Dedifferentiated amniotic fluid mesenchymal stem cell (primary cell): ENCODE results near the gene ETDA.
A peak's percentile ranks its signal among the peaks of the same experiment; 100 is the strongest.
"Not testable (repeated sequence)": the region's sequence is repeated elsewhere in the genome, so short reads cannot be mapped to it uniquely, and the experiment has no call there.

Source experiments
- DNase-seq: peaks from one replicate; pipeline ENCODE4 v3.0.0-alpha.2; 2016; ENCODE audit errors: extremely low spot score

ETDA gene

DNA sequence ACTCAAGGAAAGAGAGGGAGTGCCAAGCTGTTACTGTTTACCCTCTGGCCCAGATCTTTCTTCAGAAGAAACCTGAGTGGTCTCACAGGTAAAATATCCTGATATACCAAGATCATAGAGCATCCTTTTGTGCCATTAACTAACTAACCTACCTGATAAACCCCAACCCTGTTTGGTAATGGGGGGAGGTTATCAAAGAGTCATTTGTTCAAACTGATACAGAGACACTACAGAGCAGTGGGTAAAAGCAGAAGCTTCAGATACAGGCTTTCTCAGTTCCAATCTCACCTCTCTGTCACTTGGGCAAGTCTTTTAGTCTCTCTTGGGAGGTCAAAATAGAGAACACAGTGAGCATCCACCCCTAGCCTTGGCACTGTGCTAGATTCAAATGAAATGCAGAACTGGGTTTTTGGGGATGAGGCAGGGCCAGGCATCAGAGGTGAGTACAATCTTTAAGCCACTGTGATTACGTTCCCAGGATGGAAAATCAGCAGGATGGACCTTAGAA is at the start of gene ETDA:
Gene ETDA, plus strand, starts transcription at position 51 of the 508 bp plus-strand sequence. CDS start 1,216 bp downstream, outside the sequence.
- not testable (repeated sequence) for DNase-seq

DNA sequence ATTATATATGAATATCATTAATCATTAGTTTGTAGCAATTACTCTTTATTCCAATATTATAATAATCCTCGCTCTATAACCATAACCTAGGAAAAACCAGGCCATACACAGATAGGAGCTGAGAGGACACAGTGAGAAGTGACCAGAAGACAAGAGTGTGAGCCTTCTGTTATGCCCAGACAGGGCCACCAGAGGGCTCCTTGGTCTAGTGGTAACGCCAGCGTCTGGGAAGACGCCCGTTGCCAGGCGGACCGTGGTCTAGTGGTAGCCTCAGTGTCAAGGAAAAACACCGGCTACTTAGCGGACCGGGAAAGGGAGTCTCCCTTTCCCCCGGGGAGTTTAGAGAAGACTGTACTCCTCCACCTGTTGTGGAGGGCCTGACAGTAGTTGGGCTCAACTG is 45.4 kb upstream of the ETDA start:
- DNase-seq = not testable (repeated sequence)

DNA sequence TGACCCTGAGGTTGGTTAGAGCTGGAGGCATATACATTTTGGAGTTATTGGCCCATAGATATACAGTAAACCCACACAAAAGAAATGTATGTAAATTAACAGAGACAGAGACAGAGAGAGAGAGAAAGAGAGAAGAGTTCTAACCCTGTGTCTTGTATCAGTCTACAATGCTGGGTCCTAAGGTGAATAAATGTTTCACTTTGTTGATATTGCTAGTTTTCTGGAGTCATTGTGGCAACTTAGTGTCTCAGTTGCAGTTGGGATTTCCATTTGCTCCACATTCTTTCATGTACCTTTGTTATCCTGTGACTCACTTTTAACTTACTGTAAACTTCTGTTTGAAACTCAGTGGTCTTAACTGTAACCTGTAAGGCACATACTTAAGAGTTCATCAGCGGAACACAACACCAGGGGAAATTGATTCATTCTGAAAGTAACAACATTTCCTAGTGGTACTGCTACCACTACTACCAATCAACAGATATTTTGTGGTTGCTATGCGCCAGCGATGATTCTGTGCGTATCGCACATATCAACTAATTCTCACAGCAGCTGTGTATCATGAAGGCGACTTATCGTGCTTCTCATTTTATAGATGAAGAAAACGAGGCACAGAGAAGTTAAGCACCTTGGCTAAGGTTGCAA is 38.5 kb upstream of the ETDA start:
- DNase-seq = no peak

DNA sequence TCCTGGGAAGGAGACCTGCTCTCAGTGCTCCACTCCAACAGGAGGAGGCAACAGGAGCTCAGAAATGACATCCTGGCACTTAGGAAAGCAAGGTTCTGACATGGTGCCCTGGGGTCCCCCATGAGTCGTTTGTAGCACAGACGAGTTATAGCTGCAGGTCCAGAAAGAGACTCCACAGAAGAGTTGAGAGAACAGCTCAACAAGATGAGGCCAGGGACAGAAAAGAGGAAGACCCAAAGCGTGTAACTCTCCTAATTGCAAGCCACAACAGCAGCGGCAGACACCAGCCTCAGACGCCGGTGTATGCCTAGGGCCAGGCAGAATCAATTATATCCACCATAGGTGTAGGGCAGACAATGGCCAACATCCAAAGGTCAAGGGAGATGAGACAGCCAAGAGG is 5.9 kb upstream of the ETDA start:
- not testable (repeated sequence) for DNase-seq

DNA sequence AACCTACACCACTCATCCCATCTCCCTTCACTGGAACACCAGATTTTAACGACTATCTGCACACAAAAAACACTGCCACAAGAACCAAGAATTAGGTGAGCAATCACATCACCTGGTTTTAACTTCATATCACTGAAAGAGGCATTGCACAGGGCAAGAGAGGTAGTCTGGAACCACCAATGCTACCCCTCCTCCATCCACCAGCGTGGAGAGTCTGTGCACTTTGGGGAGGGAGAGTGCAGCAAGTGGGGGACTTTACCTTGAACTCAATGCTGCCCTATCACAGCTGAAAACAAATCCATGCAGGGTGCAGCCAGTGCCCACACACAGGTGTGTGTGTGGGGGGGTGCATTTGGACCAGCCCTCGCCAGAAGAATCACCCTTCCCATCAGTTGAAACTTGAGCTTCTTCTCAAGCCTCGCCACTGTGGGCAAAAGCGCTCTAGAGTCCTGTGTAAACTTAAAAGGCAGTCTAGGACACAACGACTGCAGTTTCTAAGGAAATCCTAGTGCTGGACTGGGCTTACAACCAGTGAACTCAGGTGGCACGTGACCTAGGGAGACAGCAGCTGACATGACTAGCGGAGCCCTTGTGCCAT is 4.3 kb downstream of the ETDA start:
- not testable (repeated sequence) for DNase-seq

DNA sequence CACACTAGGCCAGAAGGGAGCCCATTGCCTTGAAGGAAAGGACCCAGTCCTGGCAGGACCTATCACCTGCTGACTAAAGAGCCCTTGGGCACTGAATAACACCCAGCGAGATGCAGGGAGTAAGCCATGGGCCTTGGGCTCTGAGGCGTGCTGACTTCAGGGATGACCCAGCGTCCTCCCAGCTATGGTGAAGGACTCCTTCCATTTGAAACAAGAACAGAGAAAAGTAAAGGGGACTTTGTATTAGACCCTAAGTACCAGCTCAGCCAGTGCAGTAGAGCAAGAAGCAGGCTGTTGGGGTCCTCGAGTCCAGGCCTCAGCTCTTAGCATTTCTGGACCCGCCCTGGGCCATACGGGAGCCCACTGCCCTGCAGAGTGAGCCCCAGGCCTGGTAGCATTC is 5.1 kb downstream of the ETDA start:
- no peak for DNase-seq

DNA sequence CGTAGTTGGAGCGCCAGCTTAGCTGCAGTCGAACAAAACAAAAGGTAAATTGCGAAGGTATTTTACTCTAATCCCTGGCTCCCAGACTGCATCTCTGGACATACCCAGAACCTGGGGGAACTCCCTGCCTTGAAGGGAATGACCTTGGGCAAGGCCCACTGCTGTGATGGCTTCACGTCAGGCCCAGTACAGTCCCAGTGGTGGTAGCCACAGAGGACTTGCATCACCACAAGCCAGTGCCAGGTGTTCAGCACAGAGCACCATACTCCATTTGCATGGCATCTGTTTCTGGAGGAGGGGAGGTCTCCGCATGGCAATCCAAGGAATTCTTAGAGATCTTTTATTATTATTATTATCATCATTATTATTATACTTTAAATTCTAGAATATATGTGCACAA is 5.6 kb downstream of the ETDA start:
- no peak for DNase-seq

DNA sequence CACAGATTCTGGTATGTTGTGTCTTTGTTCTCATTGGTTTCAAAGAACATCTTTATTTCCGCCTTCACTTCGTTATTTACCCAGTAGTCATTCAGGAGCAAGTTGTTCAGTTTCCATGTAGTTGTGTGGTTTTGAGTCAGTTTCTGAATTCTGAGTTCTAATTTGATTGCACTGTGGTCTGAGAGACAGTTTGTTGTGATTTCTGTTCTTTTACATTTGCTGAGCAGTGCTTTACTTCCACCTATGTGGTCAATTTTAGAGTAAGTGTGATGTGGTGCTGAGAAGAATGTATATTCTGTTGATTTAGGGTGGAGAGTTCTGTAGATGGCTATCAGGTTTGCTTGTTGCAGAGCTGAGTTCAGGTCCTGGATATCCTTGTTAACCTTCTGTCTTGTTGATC is 9.1 kb downstream of the ETDA start:
- DNase-seq = not testable (repeated sequence)

DNA sequence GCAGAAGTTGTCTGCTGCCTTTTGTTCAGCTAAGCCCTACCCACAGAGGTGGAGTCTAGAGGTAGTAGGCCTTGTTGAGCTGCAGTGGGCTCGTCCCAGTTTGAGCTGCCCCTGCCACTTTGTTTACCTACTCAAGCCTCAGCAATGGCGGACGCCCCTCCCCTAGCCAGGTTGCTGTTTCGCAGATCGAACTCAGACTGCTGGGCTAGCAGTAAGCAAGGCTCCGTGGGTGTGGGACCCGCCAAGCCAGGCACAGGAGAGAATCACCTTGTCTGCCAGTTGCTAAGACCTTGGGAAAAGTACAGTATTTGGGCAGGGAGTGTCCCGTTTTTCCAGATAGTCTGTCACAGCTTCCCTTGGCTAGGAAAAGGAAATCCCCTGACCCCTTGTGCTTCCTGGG is 11.5 kb downstream of the ETDA start:
- not testable (repeated sequence) for DNase-seq

DNA sequence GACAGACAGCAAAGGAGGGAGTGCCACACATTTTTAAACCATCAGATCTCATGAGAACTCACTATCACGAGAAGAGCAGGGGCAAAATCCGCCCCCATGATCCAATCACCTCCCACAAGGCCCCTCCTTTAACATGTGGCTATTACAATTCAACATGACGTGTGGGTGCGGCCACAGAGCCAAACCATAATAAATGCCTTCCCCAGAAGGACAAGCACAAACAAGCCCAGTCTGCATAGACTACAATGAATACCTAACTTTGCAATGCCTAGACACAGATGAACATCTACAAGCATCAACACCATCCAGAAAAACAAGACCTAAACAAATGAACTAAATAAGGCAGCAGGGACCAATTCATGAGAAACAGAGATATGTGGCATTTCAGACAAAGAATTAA is 12.3 kb downstream of the ETDA start:
- no peak for DNase-seq

DNA sequence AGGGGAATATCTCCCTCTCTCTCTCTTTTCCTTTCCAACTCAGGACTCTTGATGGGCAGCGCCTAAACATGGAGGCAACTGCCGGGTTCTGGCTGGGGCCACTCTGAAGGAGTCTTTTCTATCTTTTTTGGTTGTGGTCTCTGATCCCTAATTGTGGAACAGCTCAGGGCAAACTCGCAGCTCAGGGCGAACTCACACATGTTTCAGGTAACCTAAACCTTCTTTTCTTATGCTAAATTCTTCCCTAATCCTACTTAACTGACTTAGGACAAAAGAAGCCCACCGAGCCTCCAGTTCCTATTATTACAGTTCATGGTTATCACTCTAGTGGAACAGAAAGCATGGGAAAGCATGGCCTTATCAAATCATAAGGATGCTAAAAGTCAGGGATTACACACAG is 21.3 kb downstream of the ETDA start:
- DNase-seq = peak; percentile 11

DNA sequence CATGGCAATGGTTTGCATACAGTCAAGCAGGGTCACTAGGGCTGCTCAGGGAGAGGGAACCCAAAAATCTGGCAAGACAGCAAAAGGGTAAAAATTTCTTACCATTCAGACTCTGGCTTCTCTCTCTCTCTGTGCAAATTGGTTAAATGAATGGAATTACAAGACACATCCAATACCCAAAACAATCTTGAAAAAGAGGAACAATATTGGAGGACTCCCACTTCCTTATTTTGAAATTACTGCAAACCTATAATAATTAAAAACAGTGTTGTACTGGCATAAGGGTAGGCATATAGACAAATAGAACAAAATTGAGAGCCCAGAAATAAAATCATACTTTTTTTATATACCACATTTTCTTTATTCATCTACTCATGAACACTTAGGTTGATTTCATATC is 24.1 kb downstream of the ETDA start:
- DNase-seq = no peak

DNA sequence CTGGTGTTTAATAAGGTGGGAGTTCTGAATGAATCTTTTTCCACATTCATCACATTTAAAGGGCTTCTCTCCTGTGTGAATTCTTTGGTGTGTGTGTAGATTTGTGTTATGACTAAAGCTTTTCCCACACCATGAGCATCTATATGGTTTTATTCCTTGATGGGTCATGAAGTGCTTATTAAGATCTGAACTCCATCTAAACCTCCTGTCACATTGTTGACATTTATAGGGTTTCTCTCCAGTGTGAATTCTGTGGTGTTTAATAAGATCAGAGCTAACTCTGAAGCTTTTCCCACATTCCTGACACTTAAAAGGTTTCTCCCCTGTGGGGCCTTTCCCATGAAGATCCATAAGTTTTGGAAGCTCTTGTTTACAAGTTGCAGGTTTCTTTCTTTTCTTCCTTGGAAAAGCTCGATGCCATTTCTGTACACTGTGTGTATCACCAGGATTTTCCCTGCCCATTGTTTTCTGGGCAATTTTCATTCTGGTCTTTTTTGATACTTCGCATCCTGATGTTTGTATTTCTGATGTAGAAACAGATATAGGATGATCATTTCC is 35.5 kb downstream of the ETDA start:
- no peak for DNase-seq

DNA sequence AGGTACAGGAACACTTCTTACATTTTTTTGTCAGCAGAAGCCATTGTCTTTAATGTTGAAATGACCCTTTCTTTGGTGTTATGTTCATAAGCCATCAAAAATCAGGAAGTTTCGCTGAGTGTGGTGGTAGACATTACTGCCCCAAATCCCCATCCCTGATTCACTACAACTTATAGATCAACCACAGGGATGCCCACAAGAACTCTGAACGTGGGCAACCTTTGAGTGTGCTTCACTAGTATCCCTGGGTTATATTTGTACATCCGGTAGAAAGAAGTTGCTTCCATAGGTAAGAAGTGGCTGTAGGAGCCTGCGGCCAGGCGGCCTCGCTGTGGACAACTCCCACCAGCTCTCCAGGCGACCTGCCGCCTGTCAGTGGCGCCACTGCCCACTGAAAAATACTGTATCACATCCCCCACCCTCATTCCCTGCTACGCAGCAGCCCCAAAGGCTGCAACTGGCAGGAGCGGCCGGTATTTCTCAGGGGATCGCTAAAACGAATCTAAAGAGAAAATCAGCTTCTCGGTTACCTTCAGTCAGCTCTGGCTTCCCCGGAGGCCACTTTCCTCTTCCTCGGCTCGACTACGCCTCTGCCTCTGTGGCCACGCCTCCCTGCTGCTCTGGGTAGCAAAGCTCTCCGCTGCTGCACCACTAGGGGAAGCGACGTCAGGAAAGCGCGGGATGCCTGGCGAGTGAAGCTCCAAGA is 43.5 kb downstream of the ETDA start:
- DNase-seq = no peak

DNA sequence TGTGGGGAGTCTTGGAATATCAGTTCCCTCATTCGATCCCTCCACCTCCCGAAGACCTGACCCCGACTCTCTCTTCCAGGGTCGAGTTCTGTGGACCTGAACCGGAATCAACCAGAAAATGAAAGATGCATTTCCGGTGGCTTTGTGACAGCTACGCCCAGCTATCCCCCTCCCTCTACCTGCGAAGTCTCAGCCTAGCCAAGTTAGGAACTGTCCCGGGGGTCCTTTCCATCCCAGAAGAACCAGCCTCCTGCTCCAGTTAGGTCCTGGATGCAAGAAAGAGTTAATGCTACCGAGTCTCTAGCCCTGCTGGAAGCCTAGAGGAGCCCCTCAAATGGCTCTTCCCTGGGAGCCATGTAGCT is 44.1 kb downstream of the ETDA start:
- no peak for DNase-seq

DNA sequence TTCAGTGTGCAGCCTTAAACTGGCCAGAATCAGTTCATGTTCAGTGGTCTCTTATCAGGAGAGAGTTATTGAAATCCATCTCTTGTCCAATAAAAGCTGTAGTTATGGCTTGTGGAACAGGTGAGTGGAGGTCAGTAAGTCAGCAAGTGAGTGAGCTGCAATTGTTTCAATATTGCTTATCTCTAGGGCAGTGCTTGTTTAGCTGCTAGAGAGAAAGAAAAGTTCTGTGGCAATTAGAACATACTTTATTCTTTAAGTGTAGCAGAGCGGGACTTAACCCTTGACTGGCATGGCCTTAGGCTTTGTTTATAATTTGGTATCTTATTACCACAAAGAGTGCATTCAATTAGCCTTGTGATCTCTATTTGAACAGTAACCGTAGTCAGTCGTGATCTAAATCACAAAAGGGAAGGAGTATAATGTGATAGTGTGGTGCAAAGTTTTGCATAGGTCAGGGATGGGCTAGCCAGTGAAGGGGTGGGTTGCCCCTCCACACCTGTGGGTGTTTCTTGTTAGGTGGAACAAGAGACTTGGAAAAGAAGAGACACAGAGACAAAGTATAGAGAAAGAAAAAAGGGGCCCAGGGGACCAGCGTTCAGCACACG is 50.5 kb downstream of the ETDA start:
- no peak for DNase-seq
